ENCODE results near the gene EXOC6B. TPM values are rescaled to one million over a fixed set of nuclear protein-coding genes. Genes with fewer than 3 reads are reported as not detected.

EXOC6B gene
- total RNA-seq, 1 experiment from 2014 or later: 40.1 TPM

DNA sequence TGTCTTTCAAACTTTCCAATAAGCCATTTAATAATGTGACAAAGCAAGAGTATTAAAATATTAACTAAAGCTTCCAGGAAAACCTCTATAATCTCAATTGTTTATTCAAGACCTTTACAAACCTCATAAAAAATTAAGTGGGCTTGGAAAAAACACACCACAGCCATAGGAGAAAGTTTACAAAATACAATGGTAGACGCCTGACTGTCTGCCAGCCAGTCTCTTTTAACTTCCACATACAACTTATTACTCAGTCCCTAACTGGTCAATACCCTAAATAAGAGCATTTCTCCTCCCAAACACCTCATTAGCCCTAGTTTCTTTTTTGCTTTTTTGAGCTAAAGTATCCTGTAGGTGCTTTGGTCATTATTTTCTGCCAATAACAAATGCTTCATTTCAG is 430.7 kb downstream of the EXOC6B start:
- DNase-seq: no peak
- no peak overlapping the region for H3K9ac ChIP-seq (ENCODE audit: extremely low read depth, insufficient read length, low read length)
- no peak overlapping the region for H3T11ph ChIP-seq (ENCODE audit: low read length)
- no peak overlapping the region for H3K27ac ChIP-seq (ENCODE audit: insufficient read length, low read depth, low read length)
- H3K27me3 ChIP-seq (ENCODE audit: insufficient read depth, low read length): no peaks in the 10 kb centered on the region
- H4K91ac ChIP-seq (ENCODE audit: insufficient read length, low read depth, low read length): no peak overlapping the region
- no peaks in the 10 kb centered on the region for H3K79me2 ChIP-seq (ENCODE audit: insufficient read depth, low read length)
- no peaks in the 10 kb centered on the region for H3K4me1 ChIP-seq (ENCODE audit: insufficient read depth, low read length)
- no CpG with 5 or more reads among the region's 1 CpG for WGBS (ENCODE audit: extremely low coverage, insufficient read length, low lambda C conversion rate)
- no peak overlapping the region for H3K14ac ChIP-seq (ENCODE audit: insufficient read depth, low read length)
- peaks cover 15 to 17% of the 10 kb centered on the region in 2 experiments; a peak in 4 of 5 replicates for H3K9me3 Mint-ChIP-seq
- H3K18ac ChIP-seq (ENCODE audit: insufficient read length, low read depth, low read length): no peak overlapping the region
- no peak overlapping the region for H3K23ac ChIP-seq (ENCODE audit: insufficient read length, low read depth, low read length)
- H3K36me3 Mint-ChIP-seq (ENCODE audit: insufficient read depth in 1 of 3, low read depth in 3 of 3): peaks cover 8 to 16% (median 12%) of the 10 kb centered on the region in 3 experiments
- H3K23me2 ChIP-seq (ENCODE audit: insufficient read length, low read depth, low read length, poor library complexity, severe bottlenecking): no peaks in the 10 kb centered on the region
- H2AFZ ChIP-seq (ENCODE audit: low read length): no peak overlapping the region
- TF ChIP-seq, protein P1, sequence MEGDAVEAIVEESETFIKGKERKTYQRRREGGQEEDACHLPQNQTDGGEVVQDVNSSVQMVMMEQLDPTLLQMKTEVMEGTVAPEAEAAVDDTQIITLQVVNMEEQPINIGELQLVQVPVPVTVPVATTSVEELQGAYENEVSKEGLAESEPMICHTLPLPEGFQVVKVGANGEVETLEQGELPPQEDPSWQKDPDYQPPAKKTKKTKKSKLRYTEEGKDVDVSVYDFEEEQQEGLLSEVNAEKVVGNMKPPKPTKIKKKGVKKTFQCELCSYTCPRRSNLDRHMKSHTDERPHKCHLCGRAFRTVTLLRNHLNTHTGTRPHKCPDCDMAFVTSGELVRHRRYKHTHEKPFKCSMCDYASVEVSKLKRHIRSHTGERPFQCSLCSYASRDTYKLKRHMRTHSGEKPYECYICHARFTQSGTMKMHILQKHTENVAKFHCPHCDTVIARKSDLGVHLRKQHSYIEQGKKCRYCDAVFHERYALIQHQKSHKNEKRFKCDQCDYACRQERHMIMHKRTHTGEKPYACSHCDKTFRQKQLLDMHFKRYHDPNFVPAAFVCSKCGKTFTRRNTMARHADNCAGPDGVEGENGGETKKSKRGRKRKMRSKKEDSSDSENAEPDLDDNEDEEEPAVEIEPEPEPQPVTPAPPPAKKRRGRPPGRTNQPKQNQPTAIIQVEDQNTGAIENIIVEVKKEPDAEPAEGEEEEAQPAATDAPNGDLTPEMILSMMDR (conservative IDR thresholded peaks at IDR 0.05): no peak
- H2BK20ac ChIP-seq (ENCODE audit: low read depth, low read length, poor library complexity, severe bottlenecking): no peak overlapping the region
- H3K79me1 ChIP-seq (ENCODE audit: insufficient read depth, low read depth, low read length, poor library complexity, severe bottlenecking): no peaks in the 10 kb centered on the region
- H2AK5ac ChIP-seq (ENCODE audit: insufficient read length, low read length): no peak overlapping the region
- no peak overlapping the region for H3K4ac ChIP-seq (ENCODE audit: low read depth, low read length)
- no peaks in the 10 kb centered on the region for H4K20me1 ChIP-seq (ENCODE audit: control insufficient read depth, insufficient read depth, insufficient read length)
- H3K27me3 Mint-ChIP-seq (ENCODE audit: low read depth): no peaks in the 10 kb centered on the region
- no peak overlapping the region for H2BK120ac ChIP-seq (ENCODE audit: low read depth, low read length, poor library complexity, severe bottlenecking)
- H4K5ac ChIP-seq (ENCODE audit: insufficient read length, low read depth, low read length): no peak overlapping the region
- no peak overlapping the region for H3K27ac Mint-ChIP-seq
- no peak overlapping the region for H3K4me3 Mint-ChIP-seq
- H3K4me2 ChIP-seq (ENCODE audit: insufficient read depth, insufficient read length, low read length): no peak overlapping the region
- peaks cover 4% of the 10 kb centered on the region for H3K9me3 ChIP-seq (ENCODE audit: control insufficient read depth, low read depth, low read length)
- H4K8ac ChIP-seq (replicated peaks; ENCODE audit: insufficient read length, low read depth, low read length): no peak overlapping the region
- no peak overlapping the region for H3K56ac ChIP-seq (ENCODE audit: insufficient read length, low read depth, low read length)
- H2BK5ac ChIP-seq (ENCODE audit: insufficient read length, low read length): no peak overlapping the region
- H2BK15ac ChIP-seq (ENCODE audit: low read depth, low read length): no peak overlapping the region
- H3K4me1 Mint-ChIP-seq: no peaks in the 10 kb centered on the region
- no peak overlapping the region for H2BK12ac ChIP-seq (ENCODE audit: insufficient read length, low read depth, low read length)
